Caki2 (cell line): ENCODE data around the gene LZTS3. TPM values are rescaled to one million over a fixed set of nuclear protein-coding genes. Genes with fewer than 3 reads are reported as not detected.
"Not testable (repeated sequence)": the region's sequence is repeated elsewhere in the genome, so short reads cannot be mapped to it uniquely, and the experiment has no call there.

Experiments
- DNase-seq: peaks from one replicate; pipeline ENCODE4 v3.0.0-alpha.2; 2015; ENCODE audit warnings: low read depth
- in situ Hi-C: cut with HindIII; loops from 2 replicates; pipeline ENCODE4 v1.10.0; 2016; ENCODE audit warnings: low sequenced_read_pairs, low pct_unique_long_range_greater_than_20kb, mixed read lengths
- total RNA-seq: library from RNA; depleted of rRNA; stranded (reverse); fragments of >200 nt; shearing (Covaris generic); gene quantifications from 2 replicates; pipeline ENCODE4 v1.2.3, GENCODE V29; 2014; ENCODE audit warnings: low replicate concordance

LZTS3 gene
- total RNA-seq, 1 experiment from 2014 or later = 4.6 TPM

GRCh38 chr20:3158968-3159431, 14.3 kb downstream of the LZTS3 start:
- in situ Hi-C loops = no loop called here

GRCh38 chr20:3157817-3158216, 15.5 kb downstream of the LZTS3 start:
- in situ Hi-C loops = no loop called here
- DNase-seq = no peak

More at GRCh38 chr20:3158968-3159431, 14.3 kb downstream of the LZTS3 start:
- peak; percentile 28 for DNase-seq

GRCh38 chr20:3156811-3157619, 16.3 kb downstream of the LZTS3 start:
- in situ Hi-C loops = no loop called here
- DNase-seq = no peak

- in situ Hi-C loops, DNase-seq: not testable (repeated sequence)
Observed at GRCh38 chr20:3152057-3152644, 21.2 kb downstream of the LZTS3 start.

- in situ Hi-C loops = no loop called here
- no peak for DNase-seq
Observed at GRCh38 chr20:3150908-3151307, 22.4 kb downstream of the LZTS3 start.

GRCh38 chr20:3146732-3147341, 26.5 kb downstream of the LZTS3 start:
- in situ Hi-C loops = no loop called here
- no peak for DNase-seq

GRCh38 chr20:3141757-3142156, 31.6 kb downstream of the LZTS3 start:
- in situ Hi-C loops = no loop called here
- DNase-seq = no peak

- no peak for DNase-seq
- in situ Hi-C loops = no loop called here
Observed at GRCh38 chr20:3137492-3137891, 35.9 kb downstream of the LZTS3 start.

GRCh38 chr20:3135507-3136070, 37.8 kb downstream of the LZTS3 start:
- no peak for DNase-seq
- in situ Hi-C loops = no loop called here

GRCh38 chr20:3134151-3134550, 39.2 kb downstream of the LZTS3 start:
- in situ Hi-C loops = no loop called here
- no peak for DNase-seq

GRCh38 chr20:3133155-3133554, 40.2 kb downstream of the LZTS3 start:
- no peak for DNase-seq
- in situ Hi-C loops = no loop called here

GRCh38 chr20:3130051-3130600, 43.2 kb downstream of the LZTS3 start:
- no peak for DNase-seq
- in situ Hi-C loops = no loop called here

GRCh38 chr20:3129094-3129493, 44.3 kb downstream of the LZTS3 start:
- no peak for DNase-seq
- in situ Hi-C loops = no loop called here

GRCh38 chr20:3128275-3128984, 44.9 kb downstream of the LZTS3 start:
- DNase-seq = no peak
- in situ Hi-C loops = no loop called here

GRCh38 chr20:3126527-3126859, 46.9 kb downstream of the LZTS3 start:
- in situ Hi-C loops = no loop called here

GRCh38 chr20:3125776-3126526, 47.4 kb downstream of the LZTS3 start:
- DNase-seq, in situ Hi-C loops: not testable (repeated sequence)

More at GRCh38 chr20:3126527-3126859, 46.9 kb downstream of the LZTS3 start:
- peak; percentile 55 for DNase-seq

- in situ Hi-C loops, DNase-seq: not testable (repeated sequence)
Observed at GRCh38 chr20:3124773-3125560, 48.4 kb downstream of the LZTS3 start.
